Astrocyte (in vitro differentiated cells and primary cell): ENCODE measurements around the gene RNF2. TPM values are rescaled to one million over a fixed set of nuclear protein-coding genes. Genes with fewer than 3 reads are reported as not detected.

Source experiments
- DNase-seq: peaks from one replicate; pipeline ENCODE4 v3.0.0-alpha.2; 2010; ENCODE audit warnings: low read depth
- FAIRE-seq: peaks from 2 replicates; lab custom pipeline; 2011; peaks lifted over from hg19 to GRCh38; lab: Jason Lieb, UNC
- H2AFZ ChIP-seq: 2 replicates; pipeline ENCODE4 v1.6.0; 2012; ENCODE audit warnings: low read depth, low read length, inconsistent platforms
- H3K27ac ChIP-seq: 2 replicates; pipeline ENCODE4 v1.5.1; 2011; ENCODE audit warnings: low read depth, low read length, inconsistent platforms
- H3K27me3 ChIP-seq: 2 replicates; pipeline ENCODE4 v1.6.0; 2011; ENCODE audit warnings: low read length, inconsistent platforms; ENCODE audit not compliant: insufficient read depth
- H3K36me3 ChIP-seq: 2 replicates; pipeline ENCODE4 v1.5.1; 2011; ENCODE audit warnings: low read length, inconsistent platforms; ENCODE audit not compliant: insufficient read depth
- H3K4me1 ChIP-seq: 2 replicates; pipeline ENCODE4 v1.5.1; 2011; ENCODE audit warnings: low read length, inconsistent platforms; ENCODE audit not compliant: insufficient read depth
- H3K4me2 ChIP-seq: 2 replicates; pipeline ENCODE4 v1.6.0; 2012; ENCODE audit warnings: low read length, inconsistent platforms
- H3K4me3 ChIP-seq: 2 replicates; pipeline ENCODE4 v1.5.1; 2011; ENCODE audit warnings: low read depth, mild to moderate bottlenecking, low read length, inconsistent platforms; ENCODE audit not compliant: insufficient read depth
- H3K79me2 ChIP-seq: 2 replicates; pipeline ENCODE4 v1.6.0; 2012; ENCODE audit warnings: mild to moderate bottlenecking, low read length, inconsistent platforms; ENCODE audit not compliant: insufficient read depth
- H3K9ac ChIP-seq: 2 replicates; pipeline ENCODE4 v1.6.0; 2012; ENCODE audit warnings: mild to moderate bottlenecking, low read length, inconsistent platforms
- H3K9me3 ChIP-seq: 2 replicates; pipeline ENCODE4 v1.5.1; 2012; ENCODE audit warnings: low read depth, mild to moderate bottlenecking, low read length, inconsistent platforms; ENCODE audit not compliant: insufficient read depth
- H4K20me1 ChIP-seq: 2 replicates; pipeline ENCODE4 v1.6.0; 2012; ENCODE audit warnings: low read length, inconsistent platforms; ENCODE audit not compliant: insufficient read depth
- H3K27ac Mint-ChIP-seq: one replicate; pipeline ENCODE4 v1.8.0; 2021; ENCODE audit warnings: mild to moderate bottlenecking, mixed read lengths; ENCODE audit not compliant: unreplicated experiment
- H3K27me3 Mint-ChIP-seq: one replicate; pipeline ENCODE4 v1.8.0; 2021; ENCODE audit warnings: low read depth, mixed read lengths; ENCODE audit not compliant: unreplicated experiment
- H3K36me3 Mint-ChIP-seq: one replicate; pipeline ENCODE4 v1.8.0; 2021; ENCODE audit warnings: low read depth, mixed read lengths; ENCODE audit not compliant: unreplicated experiment
- H3K4me1 Mint-ChIP-seq: one replicate; pipeline ENCODE4 v1.8.0; 2021; ENCODE audit warnings: low read depth, mixed read lengths; ENCODE audit not compliant: unreplicated experiment
- H3K4me3 Mint-ChIP-seq: one replicate; pipeline ENCODE4 v1.8.0; 2021; ENCODE audit warnings: mild to moderate bottlenecking, moderate library complexity, mixed read lengths; ENCODE audit not compliant: unreplicated experiment
- H3K9me3 Mint-ChIP-seq: one replicate; pipeline ENCODE4 v1.8.0; 2021; ENCODE audit warnings: mild to moderate bottlenecking, mixed read lengths; ENCODE audit not compliant: unreplicated experiment
- EZH2 ChIP-seq: IDR thresholded peaks from 2 replicates; pipeline ENCODE4 v1.6.1; 2012; ENCODE audit warnings: mild to moderate bottlenecking, low read length, inconsistent platforms; ENCODE audit not compliant: insufficient read depth
- total RNA-seq: library from RNA; stranded (reverse); gene quantifications from 2 replicates; pipeline ENCODE4 v1.2.1, GENCODE V29; 2021
- TF ChIP-seq, protein P1 (sequence below): IDR thresholded peaks from 2 replicates; pipeline ENCODE4 v1.5.1; 2011; ENCODE audit warnings: low read depth, mild to moderate bottlenecking, inconsistent platforms, low read length, moderate library complexity; ENCODE audit not compliant: insufficient read depth

RNF2 gene
- total RNA-seq, 1 donor from 2014 or later: 34.2 TPM

DNA sequence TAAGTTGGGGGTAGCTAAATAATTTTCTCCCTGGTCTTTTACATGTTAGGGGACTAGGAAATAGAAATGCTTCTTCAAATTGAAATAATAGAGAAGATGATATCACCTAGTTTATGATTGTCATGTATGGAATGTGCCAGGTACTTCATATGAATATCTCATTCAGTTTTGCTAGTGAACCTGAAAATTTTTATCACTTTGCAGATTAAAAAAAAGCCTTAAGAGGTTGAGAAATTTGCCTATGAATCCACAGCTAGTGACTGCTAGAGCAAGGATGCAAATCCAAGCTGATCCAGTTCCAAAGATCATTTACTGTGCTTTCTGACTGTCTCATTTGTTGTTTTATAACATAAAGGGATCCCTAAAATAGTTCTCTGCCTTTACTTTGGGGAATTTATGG, 24.7 kb downstream of the RNF2 start:
- Mint-ChIP-seq H3K36me3 (peaks cover 5% of the 10 kb centered on the region), H3K9me3 (peaks cover 3% of the 10 kb centered on the region), H3K4me1 (peaks cover 16% of the 10 kb centered on the region), H3K4me3 (no peak overlapping the region), H3K27me3 (no peaks in the 10 kb centered on the region), H3K27ac (no peak overlapping the region)
- Histone ChIP-seq H2AFZ (no peak overlapping the region), H4K20me1 (peaks cover 80% of the 10 kb centered on the region), H3K9me3 (no peaks in the 10 kb centered on the region), H3K36me3 (no peaks in the 10 kb centered on the region), H3K4me2 (no peak overlapping the region), H3K79me2 (peaks cover 89% of the 10 kb centered on the region), H3K27ac (no peak overlapping the region), H3K4me3 (no peak overlapping the region), H3K27me3 (no peaks in the 10 kb centered on the region), H3K4me1 (peaks cover 10% of the 10 kb centered on the region), H3K9ac (no peak overlapping the region)
- DNase-seq: no peak
- TF ChIP-seq EZH2: no peak
- TF ChIP-seq, protein P1, sequence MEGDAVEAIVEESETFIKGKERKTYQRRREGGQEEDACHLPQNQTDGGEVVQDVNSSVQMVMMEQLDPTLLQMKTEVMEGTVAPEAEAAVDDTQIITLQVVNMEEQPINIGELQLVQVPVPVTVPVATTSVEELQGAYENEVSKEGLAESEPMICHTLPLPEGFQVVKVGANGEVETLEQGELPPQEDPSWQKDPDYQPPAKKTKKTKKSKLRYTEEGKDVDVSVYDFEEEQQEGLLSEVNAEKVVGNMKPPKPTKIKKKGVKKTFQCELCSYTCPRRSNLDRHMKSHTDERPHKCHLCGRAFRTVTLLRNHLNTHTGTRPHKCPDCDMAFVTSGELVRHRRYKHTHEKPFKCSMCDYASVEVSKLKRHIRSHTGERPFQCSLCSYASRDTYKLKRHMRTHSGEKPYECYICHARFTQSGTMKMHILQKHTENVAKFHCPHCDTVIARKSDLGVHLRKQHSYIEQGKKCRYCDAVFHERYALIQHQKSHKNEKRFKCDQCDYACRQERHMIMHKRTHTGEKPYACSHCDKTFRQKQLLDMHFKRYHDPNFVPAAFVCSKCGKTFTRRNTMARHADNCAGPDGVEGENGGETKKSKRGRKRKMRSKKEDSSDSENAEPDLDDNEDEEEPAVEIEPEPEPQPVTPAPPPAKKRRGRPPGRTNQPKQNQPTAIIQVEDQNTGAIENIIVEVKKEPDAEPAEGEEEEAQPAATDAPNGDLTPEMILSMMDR: no peak
- FAIRE-seq: no peak

DNA sequence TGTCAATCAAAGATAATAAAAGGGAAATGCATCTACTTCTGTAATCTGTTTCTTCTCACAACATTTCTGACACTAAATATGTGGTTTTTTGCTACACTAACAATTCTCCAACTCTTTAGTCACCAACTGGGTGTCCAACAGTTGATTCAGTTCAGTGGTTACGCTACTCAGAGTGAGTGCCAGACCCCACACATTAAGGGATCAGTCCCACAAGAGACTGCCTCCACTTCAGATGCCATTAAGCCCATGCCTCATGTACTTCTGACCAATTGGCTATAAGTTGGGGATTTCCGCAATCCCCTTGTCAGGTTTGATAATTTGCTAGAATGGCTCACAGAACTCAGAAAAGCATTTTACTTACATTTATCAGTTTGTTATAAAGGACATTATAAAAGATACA, 28.4 kb downstream of the RNF2 start:
- Histone ChIP-seq H3K9me3 (no peaks in the 10 kb centered on the region), H3K4me2 (no peak overlapping the region), H3K27me3 (no peaks in the 10 kb centered on the region), H3K9ac (no peak overlapping the region), H4K20me1 (peaks cover 73% of the 10 kb centered on the region), H3K4me3 (no peak overlapping the region), H2AFZ (no peak overlapping the region), H3K4me1 (peaks cover 10% of the 10 kb centered on the region), H3K79me2 (peaks cover 86% of the 10 kb centered on the region), H3K36me3 (no peaks in the 10 kb centered on the region), H3K27ac (no peak overlapping the region)
- Mint-ChIP-seq H3K4me3 (no peak overlapping the region), H3K9me3 (no peaks in the 10 kb centered on the region), H3K27ac (peak overlapping the region; percentile 87), H3K4me1 (peaks cover 19% of the 10 kb centered on the region), H3K36me3 (peaks cover 2% of the 10 kb centered on the region), H3K27me3 (no peaks in the 10 kb centered on the region)
- DNase-seq (peak; percentile 73), FAIRE-seq (no peak)
- TF ChIP-seq, protein P1: no peak
- TF ChIP-seq EZH2: no peak

DNA sequence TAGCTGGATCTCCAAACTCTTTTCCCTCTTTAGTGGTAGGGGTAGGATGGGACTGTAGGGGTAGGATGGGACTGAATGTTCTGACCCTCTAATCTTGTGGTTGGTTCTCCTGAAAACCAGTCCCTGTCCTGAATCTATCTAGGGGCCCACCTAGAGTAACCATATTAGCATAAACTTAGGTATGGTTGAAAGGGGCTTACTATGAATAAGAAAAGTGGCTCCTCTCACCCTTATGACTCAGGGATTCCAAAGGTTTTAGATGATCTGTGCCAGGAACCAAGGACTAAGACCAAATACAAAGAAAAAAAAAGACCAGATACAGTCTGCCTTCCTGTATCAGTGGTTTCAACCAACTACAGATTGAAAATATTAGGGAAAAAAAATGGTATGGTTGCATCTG, 28.9 kb downstream of the RNF2 start:
- Histone ChIP-seq H4K20me1 (peaks cover 68% of the 10 kb centered on the region), H3K4me1 (peaks cover 10% of the 10 kb centered on the region), H3K4me2 (no peak overlapping the region), H3K79me2 (peaks cover 87% of the 10 kb centered on the region), H3K27ac (no peak overlapping the region), H3K36me3 (no peaks in the 10 kb centered on the region), H2AFZ (no peak overlapping the region), H3K27me3 (no peaks in the 10 kb centered on the region), H3K9me3 (no peaks in the 10 kb centered on the region), H3K9ac (no peak overlapping the region), H3K4me3 (no peak overlapping the region)
- Mint-ChIP-seq H3K36me3 (peaks cover 2% of the 10 kb centered on the region), H3K27ac (peak overlapping the region; percentile 69), H3K4me3 (no peak overlapping the region), H3K27me3 (no peaks in the 10 kb centered on the region), H3K9me3 (no peaks in the 10 kb centered on the region), H3K4me1 (peaks cover 19% of the 10 kb centered on the region)
- FAIRE-seq (no peak), DNase-seq (peak; percentile 60)
- TF ChIP-seq, protein P1: no peak
- TF ChIP-seq EZH2: no peak
